ENCODE measurements around the gene EDAR. TPM values are rescaled to one million over a fixed set of nuclear protein-coding genes. Genes with fewer than 3 reads are reported as not detected.

The EDAR gene
- total RNA-seq, 1 donor from 2014 or later = 0.12 TPM

GRCh38 chr2:108919571-108920373 is 69.2 kb downstream of the EDAR start:
- intact Hi-C loops (cut with DNase I) = no loop called here
- Histone ChIP-seq H3K4me1 (no peaks in the 10 kb centered on the region), H3K27ac (no peak overlapping the region), H3K36me3 (no peaks in the 10 kb centered on the region), H3K27me3 (ENCODE audit: low read depth) (no peaks in the 10 kb centered on the region), H3K9me3 (no peaks in the 10 kb centered on the region), H3K4me3 (no peak overlapping the region)
- TF ChIP-seq CTCF (IDR thresholded peaks at IDR 0.05) = no peak
- no peak for ATAC-seq
- no peak for DNase-seq

- DNase-seq (no peak), ATAC-seq (no peak)
- intact Hi-C loops (cut with DNase I) = no loop called here
Observed at GRCh38 chr2:108918941-108919341, 70.1 kb downstream of the EDAR start.

GRCh38 chr2:108918156-108918874 is 70.7 kb downstream of the EDAR start:
- H3K9me3 ChIP-seq = no peaks in the 10 kb centered on the region
- intact Hi-C loops (cut with DNase I) = no loop called here
- no peak for DNase-seq
- no peak overlapping the region for H3K27ac ChIP-seq
- no peak for ATAC-seq
- no peak overlapping the region for H3K4me3 ChIP-seq
- H3K4me1 ChIP-seq = no peaks in the 10 kb centered on the region
- no peaks in the 10 kb centered on the region for H3K36me3 ChIP-seq
- TF ChIP-seq CTCF (IDR thresholded peaks at IDR 0.05) = no peak
- H3K27me3 ChIP-seq (ENCODE audit: low read depth) = no peaks in the 10 kb centered on the region

More at GRCh38 chr2:108918941-108919341, 70.1 kb downstream of the EDAR start:
- no peaks in the 10 kb centered on the region for H3K9me3 ChIP-seq
- H3K4me3 ChIP-seq = no peak overlapping the region
- no peaks in the 10 kb centered on the region for H3K4me1 ChIP-seq
- H3K27ac ChIP-seq = no peak overlapping the region
- no peaks in the 10 kb centered on the region for H3K27me3 ChIP-seq (ENCODE audit: low read depth)
- H3K36me3 ChIP-seq = no peaks in the 10 kb centered on the region
- no peak for TF ChIP-seq CTCF (IDR thresholded peaks at IDR 0.05)

- DNase-seq (no peak), ATAC-seq (no peak)
- Histone ChIP-seq H3K36me3 (no peaks in the 10 kb centered on the region), H3K4me1 (no peaks in the 10 kb centered on the region), H3K27ac (no peak overlapping the region), H3K4me3 (no peak overlapping the region), H3K27me3 (ENCODE audit: low read depth) (no peaks in the 10 kb centered on the region), H3K9me3 (no peaks in the 10 kb centered on the region)
- intact Hi-C loops (cut with DNase I) = no loop called here
- TF ChIP-seq CTCF (IDR thresholded peaks at IDR 0.05) = no peak
Observed at GRCh38 chr2:108917526-108917925, 71.5 kb downstream of the EDAR start.

GRCh38 chr2:108916796-108917421 is 72.1 kb downstream of the EDAR start:
- H3K27me3 ChIP-seq (ENCODE audit: low read depth) = no peaks in the 10 kb centered on the region
- no peak for TF ChIP-seq CTCF (IDR thresholded peaks at IDR 0.05)
- DNase-seq (no peak), ATAC-seq (no peak)
- no peaks in the 10 kb centered on the region for H3K9me3 ChIP-seq
- no peak overlapping the region for H3K4me3 ChIP-seq
- no peaks in the 10 kb centered on the region for H3K4me1 ChIP-seq
- no peaks in the 10 kb centered on the region for H3K36me3 ChIP-seq
- intact Hi-C loops (cut with DNase I) = no loop called here
- no peak overlapping the region for H3K27ac ChIP-seq
